GM18873 (cell line): ENCODE measurements around the gene ZC3H12A.
A peak's percentile ranks its signal among the peaks of the same experiment; 100 is the strongest.
"Not testable (repeated sequence)": the region's sequence is repeated elsewhere in the genome, so short reads cannot be mapped to it uniquely, and the experiment has no call there.

Experiments used
- ATAC-seq: cut with Tn5 transposase; IDR thresholded peaks from one replicate; pipeline ENCODE4 v1.9.1; 2021; ENCODE audit warnings: mild to moderate bottlenecking, moderate library complexity, moderate number of reproducible peaks; ENCODE audit not compliant: unreplicated experiment, low FRiP score

Gene ZC3H12A

DNA sequence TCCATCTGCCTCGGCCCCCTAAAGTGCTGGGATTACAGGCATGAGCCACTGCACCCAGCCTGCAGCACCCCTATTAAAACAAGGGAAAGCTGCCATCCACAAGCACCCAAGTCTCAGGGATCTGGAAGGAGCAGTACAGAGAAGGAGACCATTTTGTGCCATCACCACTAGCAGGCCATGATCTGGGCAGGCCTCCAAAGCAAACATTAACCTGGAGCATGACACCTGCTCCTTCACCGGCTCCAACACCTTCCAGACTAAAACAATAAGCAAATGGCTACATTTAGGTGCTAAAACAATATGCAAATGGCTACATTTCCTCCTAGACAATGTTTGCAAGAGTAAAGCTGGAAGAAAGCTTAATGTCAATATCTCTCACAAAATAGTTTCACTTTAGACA is 23.5 kb downstream of the ZC3H12A start:
- no peak for ATAC-seq

DNA sequence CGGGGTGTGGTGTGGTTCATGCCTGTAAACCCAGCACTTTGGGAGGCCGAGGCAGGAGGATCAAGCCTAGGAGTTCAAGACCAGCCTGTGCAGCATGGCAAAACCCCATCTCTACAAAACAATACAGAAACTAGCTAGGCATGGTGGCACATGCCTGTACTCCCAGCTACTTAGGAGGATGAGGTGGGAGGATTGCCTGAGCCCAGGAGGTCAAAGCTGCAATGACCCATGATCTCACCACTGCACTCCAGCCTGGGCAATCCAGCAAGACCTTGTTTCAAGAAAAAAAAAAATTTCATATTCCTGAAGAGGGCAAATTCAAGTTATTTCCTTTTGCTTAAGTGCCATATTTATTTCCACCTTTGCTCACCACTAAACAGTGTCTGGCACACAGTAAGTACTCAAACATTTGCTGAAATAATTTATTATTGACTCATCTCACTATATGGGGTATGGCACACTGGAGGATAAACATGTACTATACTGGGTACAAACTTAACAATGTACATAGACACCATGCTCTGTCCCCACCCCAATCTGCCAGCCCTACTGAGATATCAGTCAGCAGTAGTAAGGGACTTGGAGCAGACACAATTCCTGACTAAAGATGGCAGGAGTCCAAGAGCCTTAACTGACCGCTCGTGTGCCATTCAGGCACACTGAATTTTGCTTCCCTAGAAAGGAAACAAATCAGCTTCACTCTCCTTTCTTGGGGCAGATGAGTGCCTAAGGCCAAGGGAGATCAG is 24.7 kb downstream of the ZC3H12A start:
- ATAC-seq: no peak

DNA sequence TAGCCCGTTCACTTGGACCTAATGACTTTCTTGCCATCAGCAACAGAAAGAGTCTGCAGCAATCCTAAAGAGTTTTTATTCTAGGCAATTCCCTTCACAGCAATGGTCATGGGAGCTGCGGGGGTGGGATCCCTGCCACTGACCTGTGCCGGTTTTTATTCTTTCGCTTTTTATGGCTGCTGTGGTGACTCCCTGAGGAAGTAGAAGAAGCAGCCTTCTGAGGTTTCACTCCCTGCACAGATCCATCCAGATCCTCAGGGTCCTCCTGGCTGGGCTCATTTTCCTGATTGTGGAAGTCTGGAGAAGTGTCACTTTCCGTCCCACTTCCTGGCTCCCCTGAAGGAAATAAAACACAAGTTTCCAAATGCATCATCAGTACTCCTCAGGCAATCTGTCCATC is 27.3 kb downstream of the ZC3H12A start:
- ATAC-seq: no peak

DNA sequence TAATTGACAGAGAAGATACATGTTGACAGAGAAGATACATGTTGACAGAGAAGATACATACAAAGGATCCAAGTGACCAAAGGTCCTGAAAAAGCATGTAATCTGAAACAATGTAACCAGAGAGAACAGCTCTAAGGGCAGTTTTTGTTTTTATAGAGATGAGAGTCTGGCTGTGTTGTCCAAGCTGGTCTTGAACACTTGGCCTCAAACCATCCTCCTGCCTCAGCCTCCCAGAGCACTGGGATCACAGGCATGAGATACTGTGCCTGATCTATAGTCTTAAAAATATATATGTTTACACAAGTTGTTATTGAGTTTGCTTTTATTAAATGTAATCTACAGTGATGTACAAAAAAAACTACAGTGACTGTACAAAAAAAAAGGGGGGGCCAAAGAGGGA is 27.7 kb downstream of the ZC3H12A start:
- no peak for ATAC-seq

DNA sequence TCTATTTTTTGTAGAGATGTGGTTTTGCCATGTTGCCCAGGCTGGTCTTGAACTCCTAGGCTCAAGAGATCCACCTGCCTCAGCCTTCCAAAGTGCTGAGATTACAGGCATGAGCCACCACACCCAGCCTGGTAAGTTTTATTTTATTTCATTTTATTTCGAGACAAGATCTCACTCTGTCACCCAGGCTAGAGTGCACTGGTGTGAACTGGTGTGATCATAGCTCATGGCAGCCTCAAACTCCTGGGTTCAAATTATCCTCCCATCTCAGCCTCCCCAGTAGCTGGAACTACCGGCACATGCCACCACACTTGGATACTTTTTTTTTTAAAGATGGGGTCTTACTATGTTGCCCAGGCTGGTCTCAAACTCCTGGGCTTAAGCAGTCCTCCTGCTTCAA is 28.4 kb downstream of the ZC3H12A start:
- not testable (repeated sequence) for ATAC-seq

DNA sequence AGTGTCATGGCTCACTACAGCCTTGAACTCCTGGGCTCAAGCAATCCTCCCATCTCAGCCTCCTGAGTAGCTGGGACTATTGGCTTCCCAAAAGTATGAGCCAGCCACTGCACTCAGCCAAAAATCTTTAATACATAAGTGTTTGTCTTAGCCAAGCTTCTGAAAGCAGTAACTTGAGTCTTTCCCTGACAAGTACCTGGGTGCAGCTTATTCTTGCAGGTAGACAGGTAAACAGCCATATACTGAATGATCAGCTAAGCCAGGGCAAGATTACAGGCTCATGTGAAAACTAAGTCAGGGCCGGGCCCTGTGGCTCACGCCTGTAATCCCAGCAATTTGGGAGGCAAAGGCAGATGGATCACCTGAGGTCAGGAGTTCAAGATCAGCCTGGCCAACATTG is 32.4 kb downstream of the ZC3H12A start:
- no peak for ATAC-seq

DNA sequence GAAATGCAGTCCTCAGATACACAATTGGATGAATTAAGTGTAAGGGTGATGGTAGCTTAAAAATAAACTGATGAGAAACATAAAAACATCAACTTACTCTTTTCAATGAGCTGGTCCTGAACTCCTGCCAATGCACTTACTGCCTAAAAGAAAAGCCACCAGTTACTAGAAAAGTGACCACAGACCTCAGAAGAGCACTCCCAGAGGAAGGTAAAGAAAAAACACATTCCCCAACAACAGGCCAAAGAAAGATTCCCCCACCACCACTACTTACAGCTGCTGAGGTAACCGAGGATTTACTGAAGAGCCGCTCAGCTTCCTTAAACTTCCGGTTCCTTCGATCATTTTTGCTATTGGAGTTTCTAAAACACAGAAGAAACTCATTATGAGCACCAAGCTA is 34.8 kb downstream of the ZC3H12A start:
- ATAC-seq: no peak

DNA sequence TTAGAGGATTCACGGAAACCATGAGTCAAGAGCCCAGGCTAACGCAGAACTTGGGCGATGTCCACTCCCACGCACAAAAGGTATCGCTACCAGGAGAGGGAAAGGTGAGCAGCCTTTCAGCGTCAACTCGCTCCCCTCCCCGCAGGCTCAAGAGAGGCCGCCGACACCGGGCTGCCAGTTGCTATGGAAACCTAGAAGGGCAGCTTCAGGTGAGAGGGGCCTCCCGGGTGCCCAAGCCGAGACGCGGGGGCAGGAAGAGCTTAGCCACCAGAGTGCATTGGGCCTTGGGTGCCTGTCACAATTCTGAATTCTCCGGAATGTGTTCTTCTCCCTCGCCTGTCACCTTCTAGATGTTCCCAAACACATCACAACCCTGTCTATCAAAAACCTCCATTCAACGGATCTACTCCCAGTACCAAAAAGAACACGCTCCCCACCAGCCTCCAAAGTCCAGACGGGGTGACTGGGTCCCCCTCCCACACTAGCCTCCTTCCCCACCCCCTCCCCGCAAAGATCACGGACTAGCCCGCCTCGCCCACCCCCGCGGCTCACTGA is 39.5 kb downstream of the ZC3H12A start:
- no peak for ATAC-seq

DNA sequence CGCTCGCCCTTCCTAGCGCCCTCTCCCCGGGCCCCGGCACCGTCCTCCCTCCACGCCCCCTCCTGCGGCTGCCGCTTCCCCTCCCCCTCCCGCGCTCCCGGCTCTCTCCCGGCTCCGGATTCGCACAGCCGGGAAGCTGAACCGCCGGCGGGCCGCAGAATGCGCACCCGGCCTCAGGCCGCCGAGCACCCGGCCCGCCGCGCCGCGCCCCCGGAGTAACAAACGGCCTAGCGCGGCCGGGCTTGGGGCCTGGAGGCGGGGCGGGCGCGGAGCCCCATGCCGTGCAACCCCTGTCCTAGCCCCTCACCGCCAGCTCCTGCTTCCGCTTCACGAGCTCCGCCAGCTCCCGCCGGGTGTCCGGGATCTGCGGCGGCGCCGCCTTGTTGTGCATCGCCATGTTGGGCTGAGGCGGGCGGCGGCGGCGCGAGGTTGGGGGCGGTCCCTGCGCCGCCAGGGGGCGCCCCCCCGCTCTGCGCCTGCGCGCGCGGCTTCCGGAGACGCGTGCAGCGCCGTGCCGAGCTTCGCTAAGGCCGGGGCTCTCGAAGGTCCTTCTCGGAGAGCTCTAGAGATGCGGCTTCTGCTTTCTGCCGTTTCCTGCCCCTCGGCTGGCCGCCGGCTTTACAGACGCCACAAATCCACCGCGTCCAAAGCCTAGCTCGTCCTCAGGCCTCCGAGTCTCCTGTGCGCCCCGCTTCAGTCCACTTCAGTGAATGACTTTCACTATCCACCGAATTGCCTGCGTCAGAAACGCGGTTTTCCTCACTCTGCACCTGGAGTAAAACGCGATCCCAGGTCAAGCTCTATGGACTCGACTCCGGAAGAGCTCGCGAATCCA is 40.2 kb downstream of the ZC3H12A start, which contains the start of gene MEAF6:
TSS of gene MEAF6 (minus strand) at position 417 of the 835 bp plus-strand sequence. CDS start at position 397, 20 bp downstream.
- peak; percentile 56 for ATAC-seq

DNA sequence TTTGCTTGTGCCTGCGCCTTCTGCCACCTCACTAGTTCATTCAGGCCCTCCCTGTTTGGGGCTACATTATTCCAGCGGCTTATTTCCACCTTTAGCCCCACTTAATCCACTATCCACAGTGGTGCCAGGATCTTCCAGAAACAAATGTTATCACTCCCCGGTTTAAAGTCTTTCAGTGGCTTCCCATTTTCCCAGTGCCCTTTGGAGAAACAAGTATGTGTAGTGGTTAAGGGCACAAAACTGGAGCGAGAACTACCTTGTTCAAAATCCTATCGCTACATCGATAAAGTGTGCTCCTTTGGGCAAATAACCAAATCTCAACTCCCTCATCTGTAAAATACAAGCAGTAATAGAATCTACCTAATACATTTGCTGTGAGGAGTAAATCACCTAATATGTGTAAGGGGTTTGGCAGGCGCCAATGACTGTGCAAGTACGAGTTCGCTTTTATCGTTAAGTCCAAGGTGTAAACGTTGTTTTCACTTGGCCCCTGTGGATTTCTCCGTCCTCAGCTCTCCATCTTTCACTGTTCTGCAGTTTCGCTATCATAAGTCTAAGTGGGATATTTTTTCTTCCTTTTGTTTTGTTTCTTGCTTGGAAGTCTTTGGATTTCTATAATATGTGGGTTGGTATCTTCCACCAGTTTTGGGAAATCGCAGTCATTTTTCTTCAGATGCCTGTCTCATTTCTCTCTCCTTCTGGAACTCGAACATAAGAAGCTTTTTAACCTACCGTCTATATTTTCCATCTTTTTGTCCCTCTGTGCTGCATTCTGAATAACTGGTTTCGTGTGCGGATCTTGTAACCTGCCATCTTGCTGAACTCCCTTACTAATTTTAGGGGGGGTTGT is 41.0 kb downstream of the ZC3H12A start:
- ATAC-seq: no peak

DNA sequence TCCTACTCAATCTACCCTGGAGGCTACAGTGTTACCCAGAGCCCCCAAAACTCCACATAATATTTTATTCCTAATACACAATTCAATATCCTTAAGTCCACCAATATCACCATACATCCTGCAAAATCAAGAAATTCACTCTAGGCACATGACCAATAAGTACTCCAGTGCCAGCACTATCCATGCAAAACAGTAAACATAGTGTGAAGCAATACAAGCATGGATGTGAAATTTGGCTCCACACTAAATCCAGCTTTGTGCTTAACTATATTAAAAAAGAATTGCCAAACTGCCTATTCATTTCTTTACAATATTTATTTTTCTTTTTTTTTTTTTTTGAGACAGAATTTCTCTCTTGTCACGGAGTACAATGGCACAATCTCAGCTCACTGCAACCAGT is 43.2 kb downstream of the ZC3H12A start:
- no peak for ATAC-seq

DNA sequence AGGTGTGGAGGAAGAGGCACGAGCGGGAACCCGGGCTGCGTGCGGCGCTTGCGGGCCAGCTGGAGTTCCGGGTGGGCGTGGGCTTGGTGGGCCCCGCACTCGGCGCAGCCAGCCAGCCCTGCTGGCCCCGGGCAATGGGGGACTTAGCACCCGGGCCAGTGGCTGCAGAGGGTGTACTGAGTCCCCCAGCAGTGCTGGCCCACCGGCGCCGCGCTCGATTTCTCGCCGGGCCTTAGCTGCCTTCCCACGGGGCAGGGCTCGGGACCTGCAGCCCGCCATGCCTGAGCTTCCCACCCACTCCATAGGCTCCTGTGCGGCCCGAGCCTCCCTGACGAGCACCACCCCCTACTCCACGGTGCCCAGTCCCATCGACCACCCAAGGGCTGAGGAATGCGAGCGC is 43.9 kb downstream of the ZC3H12A start:
- ATAC-seq: not testable (repeated sequence)

DNA sequence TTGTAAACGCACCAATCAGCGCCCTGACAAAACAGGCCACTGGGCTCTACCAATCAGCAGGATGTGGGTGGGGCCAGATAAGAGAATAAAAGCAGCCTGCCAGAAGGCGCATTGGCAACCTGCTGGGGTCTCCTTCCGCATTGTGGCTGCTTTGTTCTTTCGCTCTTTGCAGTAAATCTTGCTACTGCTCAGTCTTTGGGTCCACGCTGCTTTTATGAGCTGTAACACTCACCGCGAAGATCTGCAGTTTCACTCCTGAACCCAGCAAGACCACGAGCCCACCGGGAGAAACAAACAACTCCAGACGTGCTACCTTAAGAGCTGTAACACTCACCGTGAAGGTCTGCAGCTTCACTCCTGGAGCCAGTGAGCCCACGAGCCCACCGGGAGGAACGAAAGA is 44.5 kb downstream of the ZC3H12A start:
- ATAC-seq: not testable (repeated sequence)

DNA sequence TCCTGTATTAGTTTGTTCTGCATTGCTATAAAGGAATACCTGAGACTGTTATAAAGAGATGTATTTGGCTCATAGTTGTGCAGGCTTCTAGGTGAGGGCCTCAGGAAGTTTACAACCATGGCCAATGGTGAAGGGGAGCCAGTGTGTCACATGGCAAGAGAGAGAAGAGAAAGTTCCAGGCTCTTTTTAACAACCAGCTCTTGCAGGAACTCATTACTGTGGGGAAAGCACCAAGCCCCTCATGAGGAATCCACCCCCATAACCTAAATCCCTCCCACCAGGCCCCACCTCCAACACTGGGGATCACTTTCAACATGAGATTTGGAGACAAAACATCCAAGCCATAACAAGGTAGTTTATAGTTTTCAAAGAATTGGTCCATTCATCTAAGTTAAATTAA is 45.2 kb downstream of the ZC3H12A start:
- no peak for ATAC-seq

DNA sequence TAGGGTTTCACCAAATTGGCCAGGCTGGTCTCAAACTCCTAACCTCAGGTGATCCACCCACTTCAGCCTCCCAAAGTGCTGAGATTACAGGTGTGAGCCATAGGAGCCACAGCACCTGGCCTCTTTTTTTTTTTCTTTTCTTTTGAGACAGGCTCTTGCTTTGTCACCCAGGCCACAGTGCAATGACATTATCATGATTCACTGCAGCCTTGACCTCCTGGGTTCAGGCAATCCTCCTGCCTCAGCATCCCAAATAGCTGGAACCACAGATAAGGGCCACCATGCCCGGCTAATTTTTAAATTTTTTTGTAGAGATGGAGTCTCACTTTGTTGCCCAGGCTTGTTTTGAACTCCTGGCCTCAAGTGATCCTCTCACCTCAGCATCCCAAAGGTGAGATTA is 55.5 kb downstream of the ZC3H12A start:
- not testable (repeated sequence) for ATAC-seq

DNA sequence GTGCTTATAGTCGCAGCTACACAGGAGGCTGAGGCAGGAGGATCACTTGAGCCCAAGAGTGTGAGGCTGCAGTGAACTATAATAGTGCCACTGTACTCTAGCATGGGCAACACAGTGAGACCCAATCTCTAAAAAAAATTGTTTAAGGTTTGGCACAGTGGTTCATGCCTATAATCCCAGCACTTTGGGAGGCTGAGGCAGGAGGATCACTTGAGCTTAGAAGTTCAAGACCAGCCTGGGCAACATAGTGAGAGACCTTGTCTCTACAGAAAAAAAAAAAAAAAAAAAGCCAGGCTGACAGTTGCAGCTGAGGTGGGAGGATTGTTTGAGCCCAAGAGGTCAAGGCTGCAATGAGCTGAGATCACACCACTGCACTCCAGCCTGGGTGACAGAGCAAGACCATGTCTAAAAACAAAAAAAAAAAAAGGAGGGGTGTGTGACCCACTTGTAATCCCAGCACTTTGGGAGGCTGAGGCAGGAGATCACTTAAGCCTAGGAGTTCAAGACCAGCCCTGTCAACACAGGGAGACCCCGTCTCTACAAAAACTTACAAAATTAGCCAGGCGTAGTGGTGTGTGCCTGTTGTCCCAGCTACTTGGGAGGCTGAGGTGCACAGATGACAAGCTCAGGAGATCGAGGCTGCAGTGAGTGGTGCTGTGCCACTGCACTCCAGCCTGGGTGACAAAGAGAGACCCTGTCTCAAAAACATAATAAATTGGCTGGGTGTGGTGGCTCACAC is 58.2 kb downstream of the ZC3H12A start:
- ATAC-seq: not testable (repeated sequence)

DNA sequence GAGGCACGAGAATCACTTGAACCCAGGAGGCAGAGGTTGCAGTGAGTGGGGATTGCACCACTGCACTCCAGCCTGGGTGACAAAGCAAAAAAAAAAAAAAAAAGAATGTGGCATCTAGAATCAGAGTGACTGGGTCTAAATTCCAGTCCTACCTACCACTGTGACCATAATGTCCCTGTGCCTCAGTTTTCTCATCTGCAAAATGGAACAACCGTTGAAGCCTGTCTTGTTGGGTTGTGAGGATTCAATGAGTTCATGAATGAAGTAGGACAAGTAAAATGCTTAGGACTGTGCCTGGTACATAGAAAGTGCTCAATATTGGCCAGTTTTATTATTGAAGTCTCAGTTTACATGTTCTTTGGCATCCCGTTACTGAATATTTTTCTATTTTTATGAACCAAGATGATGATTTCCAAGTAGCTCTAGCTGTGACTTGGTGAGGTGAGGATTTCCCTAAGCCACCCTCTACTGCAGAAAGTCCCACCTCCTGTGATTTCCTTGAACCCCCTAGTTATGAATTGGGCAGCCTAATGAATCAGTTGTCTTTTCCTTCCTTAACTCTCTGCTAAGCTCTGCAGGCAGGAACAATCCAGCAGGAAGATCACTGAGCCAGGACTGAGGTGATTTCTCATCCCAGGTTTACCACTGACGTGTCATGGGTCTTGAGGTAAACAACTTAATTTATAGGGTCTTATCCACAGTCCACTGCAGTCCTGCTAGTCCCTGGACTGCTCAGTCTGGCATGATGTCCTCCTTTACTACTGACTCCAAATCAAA is 59.1 kb downstream of the ZC3H12A start:
- ATAC-seq: no peak
